Esophagus muscularis mucosa (tissue), 4 donors: ENCODE measurements around the gene POSTN.

ENCODE experiments used
- EP300 ChIP-seq: sonication (generic); formaldehyde crosslinking; IDR thresholded peaks from one replicate; pipeline ENCODE4 v1.6.1; 2017; ENCODE audit warnings: antibody characterized with exemption
- POLR2A ChIP-seq: fragments of 450-650 bp; IDR thresholded peaks from one replicate; pipeline ENCODE4 v1.6.1; 2017; ENCODE audit warnings: antibody characterized with exemption, moderate library complexity, mild to moderate bottlenecking, low read depth
- POLR2AphosphoS5 ChIP-seq, 2 donors: sonication (generic); formaldehyde crosslinking; IDR thresholded peaks; one replicate each; pipeline ENCODE4 v1.6.1; 2017; ENCODE audit warnings: antibody characterized with exemption in 2 of 2
- TF ChIP-seq, protein P1 (sequence below), 3 experiments: fragments of 200-600 bp in 2 of 3; fragments of 450-650 bp in 1 of 3; sonication (generic) in 2 of 3; IDR thresholded peaks; one replicate each; pipeline ENCODE4 v1.5.1; 2017 to 2019; ENCODE audit warnings: antibody characterized with exemption in 3 of 3, mild to moderate bottlenecking in 2 of 3, moderate library complexity in 1 of 3

DNA sequence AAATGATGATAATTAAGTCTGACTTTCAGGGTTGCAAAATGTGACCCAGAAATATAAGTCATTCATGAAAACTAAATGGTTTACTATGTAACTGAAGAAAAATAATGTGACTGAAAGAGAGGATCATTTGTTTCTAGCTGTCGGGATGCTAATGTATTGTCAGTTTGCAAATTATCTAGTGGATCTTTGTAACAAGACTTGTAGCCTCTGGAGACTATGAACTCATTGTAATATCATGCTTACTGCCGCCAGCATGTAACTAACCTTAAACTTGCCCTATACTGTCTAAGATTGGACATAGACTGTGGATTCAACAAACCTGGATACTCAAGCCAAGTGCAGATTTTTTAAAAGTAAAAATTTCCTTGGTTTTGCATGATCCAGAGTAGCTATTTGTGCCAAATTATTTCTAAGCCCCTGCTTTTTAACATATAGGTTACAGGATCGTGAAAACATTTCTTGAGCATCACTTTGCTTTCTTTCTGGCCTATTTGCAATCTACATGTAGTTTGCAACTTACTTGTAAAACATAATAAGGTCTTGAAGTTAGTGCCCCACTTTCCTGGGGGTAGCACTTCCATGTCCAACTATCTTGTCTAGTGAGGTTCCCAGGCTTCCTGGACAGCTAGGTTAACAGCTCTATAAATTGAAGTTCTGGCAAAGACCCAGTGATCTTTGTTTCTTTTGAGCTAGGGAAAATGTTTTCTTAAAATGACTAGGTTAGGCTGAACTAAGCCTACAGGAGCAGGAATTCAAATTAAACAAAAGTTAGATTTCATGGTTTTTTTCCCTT is 3.3 kb upstream of the POSTN start:
- TF ChIP-seq, protein P1, sequence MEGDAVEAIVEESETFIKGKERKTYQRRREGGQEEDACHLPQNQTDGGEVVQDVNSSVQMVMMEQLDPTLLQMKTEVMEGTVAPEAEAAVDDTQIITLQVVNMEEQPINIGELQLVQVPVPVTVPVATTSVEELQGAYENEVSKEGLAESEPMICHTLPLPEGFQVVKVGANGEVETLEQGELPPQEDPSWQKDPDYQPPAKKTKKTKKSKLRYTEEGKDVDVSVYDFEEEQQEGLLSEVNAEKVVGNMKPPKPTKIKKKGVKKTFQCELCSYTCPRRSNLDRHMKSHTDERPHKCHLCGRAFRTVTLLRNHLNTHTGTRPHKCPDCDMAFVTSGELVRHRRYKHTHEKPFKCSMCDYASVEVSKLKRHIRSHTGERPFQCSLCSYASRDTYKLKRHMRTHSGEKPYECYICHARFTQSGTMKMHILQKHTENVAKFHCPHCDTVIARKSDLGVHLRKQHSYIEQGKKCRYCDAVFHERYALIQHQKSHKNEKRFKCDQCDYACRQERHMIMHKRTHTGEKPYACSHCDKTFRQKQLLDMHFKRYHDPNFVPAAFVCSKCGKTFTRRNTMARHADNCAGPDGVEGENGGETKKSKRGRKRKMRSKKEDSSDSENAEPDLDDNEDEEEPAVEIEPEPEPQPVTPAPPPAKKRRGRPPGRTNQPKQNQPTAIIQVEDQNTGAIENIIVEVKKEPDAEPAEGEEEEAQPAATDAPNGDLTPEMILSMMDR (IDR thresholded peaks at IDR 0.05): no peak
- TF ChIP-seq EP300: no peak
- no peak for TF ChIP-seq POLR2A
- TF ChIP-seq POLR2AphosphoS5 (IDR thresholded peaks at IDR 0.05): no peak
